ENCODE results near the gene SASS6.

- no peak for TF ChIP-seq CTCF (IDR thresholded peaks at IDR 0.05)
- TF ChIP-seq ZFX (IDR thresholded peaks at IDR 0.05; ENCODE audit: borderline replicate concordance): no peak
Measured at GRCh38 chr1:100070201-100070939, 62.4 kb downstream of the SASS6 start.

All from 22Rv1 (cell line).